NAMALWA (cell line): ENCODE measurements around the gene FAM120A.

Experiments
- DNase-seq: peaks from one replicate; pipeline ENCODE4 v3.0.0-alpha.2; 2015; ENCODE audit warnings: low spot score

FAM120A gene

GRCh38 chr9:93557366-93558137 is 106.1 kb downstream of the FAM120A start:
- DNase-seq = no peak

- no peak for DNase-seq
Observed at GRCh38 chr9:93558503-93558902, 107.0 kb downstream of the FAM120A start.

GRCh38 chr9:93560991-93561390 is 109.5 kb downstream of the FAM120A start:
- DNase-seq = no peak

GRCh38 chr9:93562157-93562556 is 110.7 kb downstream of the FAM120A start:
- no peak for DNase-seq

- DNase-seq = no peak
Observed at GRCh38 chr9:93565089-93565488, 113.6 kb downstream of the FAM120A start.

GRCh38 chr9:93566408-93567270 is 115.2 kb downstream of the FAM120A start:
- peak; percentile 95 for DNase-seq

GRCh38 chr9:93567271-93567959 is 115.9 kb downstream of the FAM120A start:
- DNase-seq = no peak

DNA sequence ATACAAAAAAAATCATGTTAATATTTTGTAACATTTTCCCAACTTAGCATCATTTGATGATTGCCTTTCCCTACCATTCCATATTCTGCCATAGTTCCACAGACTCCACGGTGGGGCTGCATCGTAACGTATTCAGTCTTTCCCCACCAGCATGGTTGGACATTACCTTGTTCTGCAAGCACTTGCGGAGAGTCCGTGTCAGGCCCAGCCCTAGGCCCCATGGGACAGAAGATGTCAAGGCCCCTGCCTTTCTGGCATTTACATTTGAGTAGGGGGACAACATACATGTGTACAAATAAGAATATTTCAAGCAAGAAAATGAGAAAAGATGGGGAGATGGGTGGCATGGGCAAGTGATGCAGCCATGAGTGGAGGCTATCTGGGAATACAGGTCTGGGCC is 116.7 kb downstream of the FAM120A start:
- no peak for DNase-seq

DNA sequence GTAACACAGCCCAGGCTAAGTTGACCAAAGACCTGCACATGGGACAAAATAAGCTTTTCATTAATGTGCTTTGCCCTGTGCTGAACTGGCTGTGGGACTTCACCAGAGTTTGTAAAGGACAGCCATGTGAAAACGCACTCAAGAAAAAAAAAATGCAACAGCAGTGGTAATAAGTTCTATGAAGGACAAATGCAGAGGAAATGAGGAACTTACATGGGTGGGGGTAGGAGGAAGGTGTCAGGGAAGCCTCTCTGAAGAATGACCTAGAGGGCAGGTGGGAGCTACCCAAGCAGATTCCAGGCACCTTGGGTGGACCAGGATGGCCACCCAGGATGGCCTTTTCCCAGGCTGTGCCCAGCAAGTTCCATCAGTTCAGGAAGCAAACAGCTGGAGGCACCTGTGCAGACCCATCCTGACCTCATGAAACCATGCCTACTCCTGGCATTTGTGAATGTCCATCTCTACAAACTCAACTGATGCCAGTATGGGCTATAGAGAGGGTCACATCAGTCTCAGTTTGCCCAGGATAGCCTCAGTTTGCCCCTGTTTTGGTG is 118.2 kb downstream of the FAM120A start:
- no peak for DNase-seq

DNA sequence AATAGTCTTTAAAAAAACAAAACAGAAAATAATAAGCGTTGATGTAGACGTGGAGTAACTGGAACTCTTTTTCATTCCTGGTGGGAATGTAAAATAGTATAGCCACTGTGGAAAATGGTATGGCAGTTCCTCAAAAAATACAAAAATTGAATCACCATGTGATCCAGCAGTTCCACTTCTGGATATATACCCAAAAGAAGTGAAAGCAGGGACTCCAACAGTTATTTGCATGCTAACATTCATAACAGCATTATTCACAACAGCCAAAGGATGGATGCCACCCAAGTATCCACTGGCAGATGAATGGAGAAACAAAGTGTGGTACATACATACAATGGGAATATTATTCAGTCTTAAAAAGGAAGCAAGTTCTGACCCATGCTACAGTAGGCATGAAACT is 120.7 kb downstream of the FAM120A start:
- no peak for DNase-seq

DNA sequence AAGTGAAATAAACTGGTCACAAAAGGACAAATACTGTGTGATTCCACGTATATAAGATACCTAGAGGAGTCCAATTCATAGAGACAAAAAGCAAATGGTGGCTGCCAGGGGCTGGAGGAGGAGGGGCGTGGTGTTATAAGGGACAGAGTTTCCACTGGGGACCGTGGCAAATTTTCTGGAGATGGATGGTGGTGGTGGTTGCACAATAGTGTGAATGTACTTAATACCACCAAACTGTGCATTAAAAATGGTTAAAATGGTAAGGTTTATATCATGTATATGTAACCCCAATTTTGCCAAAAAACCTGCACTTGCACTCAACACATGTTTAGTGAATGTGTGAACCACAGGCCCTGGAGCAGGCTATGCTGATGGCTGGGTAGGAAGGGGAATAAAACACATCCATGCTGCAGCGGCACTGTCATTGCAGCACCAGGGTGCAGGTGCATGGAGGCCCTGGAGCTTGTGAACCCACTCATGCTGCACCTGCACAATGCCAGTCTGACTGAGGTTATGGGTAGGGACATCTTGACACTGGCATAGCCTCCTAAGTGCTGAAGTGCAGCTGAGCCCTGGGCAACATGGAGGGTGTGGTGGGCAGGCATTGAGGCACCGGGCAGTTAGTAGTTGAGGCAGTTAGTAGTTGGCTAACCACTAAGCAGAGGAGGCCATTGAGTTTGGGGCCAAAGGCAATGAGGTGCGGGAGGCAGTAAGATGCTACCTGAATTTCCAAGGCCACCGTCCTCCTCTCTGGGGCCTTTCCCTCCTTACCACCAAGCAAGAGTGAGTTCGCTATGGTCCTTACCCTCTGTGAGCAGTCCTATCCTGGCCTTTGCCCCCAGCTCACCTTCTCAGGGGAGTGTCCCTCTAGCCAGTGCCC is 121.4 kb downstream of the FAM120A start:
- no peak for DNase-seq

- no peak for DNase-seq
Observed at GRCh38 chr9:93573516-93573828, 122.0 kb downstream of the FAM120A start.

GRCh38 chr9:93574091-93574899 is 122.8 kb downstream of the FAM120A start:
- DNase-seq = no peak

GRCh38 chr9:93574900-93575795 is 123.7 kb downstream of the FAM120A start:
- no peak for DNase-seq

- DNase-seq = peak; percentile 46
Observed at GRCh38 chr9:93575796-93576257, 124.3 kb downstream of the FAM120A start.

GRCh38 chr9:93576258-93577077 is 125.0 kb downstream of the FAM120A start, which contains the start of gene PHF2:
Gene PHF2, plus strand, starts transcription at chr9:93576584. Its CDS starts 190 bp downstream, at chr9:93576774.
- no peak for DNase-seq

DNA sequence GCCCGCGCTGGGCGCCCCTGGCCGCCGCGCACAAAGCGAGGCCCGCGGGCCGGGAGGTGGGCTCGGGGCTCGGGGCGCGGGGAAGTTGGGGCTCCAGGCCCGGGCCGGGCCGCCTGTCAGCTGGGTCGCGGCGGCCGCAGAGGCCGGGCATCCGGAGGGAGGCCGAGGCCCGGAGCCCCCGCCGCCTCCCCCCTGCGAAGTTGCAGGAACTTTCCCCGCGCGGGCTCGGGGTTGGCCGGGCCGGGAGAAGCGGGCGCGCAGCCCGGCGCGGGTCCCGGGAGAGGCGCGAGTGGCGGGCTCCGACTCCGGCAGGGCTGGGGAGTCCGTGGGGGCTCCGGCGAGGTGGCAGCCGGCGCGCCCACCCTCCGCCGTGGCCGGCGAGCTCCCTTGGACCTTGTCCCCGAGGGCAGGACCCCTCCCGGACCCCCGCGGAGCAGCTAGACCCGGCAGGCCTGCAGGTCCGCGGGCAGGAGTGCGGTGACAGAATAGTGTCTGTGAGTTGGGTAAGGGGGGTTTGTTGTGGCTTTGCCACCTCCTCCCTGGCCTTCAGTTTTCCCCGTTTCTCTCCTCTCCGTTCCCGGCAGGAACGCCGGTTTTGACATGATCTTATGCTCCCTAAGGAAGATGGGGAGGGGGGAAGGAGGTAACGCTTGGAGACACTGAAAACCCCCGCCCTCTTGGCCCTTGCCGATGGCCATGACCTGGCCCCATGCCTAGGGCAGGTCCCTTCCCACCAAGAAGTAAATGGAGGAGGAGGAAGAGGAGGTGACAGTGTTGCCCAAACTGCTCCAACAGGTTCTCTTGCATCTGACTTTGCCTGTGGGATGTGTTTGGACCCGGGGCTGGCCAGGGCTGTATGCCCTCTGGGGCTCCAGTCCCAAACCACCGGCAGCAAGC is 125.8 kb downstream of the FAM120A start:
- DNase-seq = no peak
